HuH-7 (cell line): ENCODE data around the gene CDKN2A.

Experiments
- DNase-seq: peaks from one replicate; pipeline ENCODE4 v3.0.0; 2011; ENCODE audit warnings: low spot score

Gene CDKN2A

GRCh38 chr9:21993893-21994555 is at the start of gene CDKN2A:
Gene CDKN2A, minus strand, starts transcription at chr9:21994392.
- peak; percentile 62 for DNase-seq

- DNase-seq = no peak
These were observed 49.7 kb upstream of the CDKN2A start for GRCh38 chr9:22043928-22044327.

GRCh38 chr9:22041775-22042174 is 47.6 kb upstream of the CDKN2A start:
- DNase-seq = no peak

GRCh38 chr9:22041344-22041743 is 47.2 kb upstream of the CDKN2A start:
- DNase-seq = no peak

GRCh38 chr9:22040760-22041159 is 46.6 kb upstream of the CDKN2A start:
- no peak for DNase-seq

GRCh38 chr9:22039258-22039657 is 45.1 kb upstream of the CDKN2A start:
- no peak for DNase-seq

GRCh38 chr9:22037954-22038690 is 43.9 kb upstream of the CDKN2A start:
- DNase-seq = no peak

- no peak for DNase-seq
These were observed 42.9 kb upstream of the CDKN2A start for GRCh38 chr9:22036866-22037626.

- no peak for DNase-seq
These were observed 41.4 kb upstream of the CDKN2A start for GRCh38 chr9:22035591-22036011.

GRCh38 chr9:22033012-22033630 is 38.9 kb upstream of the CDKN2A start:
- no peak for DNase-seq

- no peak for DNase-seq
These were observed 37.6 kb upstream of the CDKN2A start for GRCh38 chr9:22031655-22032411.

GRCh38 chr9:22030101-22030598 is 36.0 kb upstream of the CDKN2A start:
- no peak for DNase-seq

GRCh38 chr9:22029231-22029630 is 35.0 kb upstream of the CDKN2A start:
- DNase-seq = no peak

- DNase-seq = no peak
These were observed 34.2 kb upstream of the CDKN2A start for GRCh38 chr9:22028394-22028793.

GRCh38 chr9:22026696-22027095 is 32.5 kb upstream of the CDKN2A start:
- no peak for DNase-seq

- no peak for DNase-seq
These were observed 28.2 kb upstream of the CDKN2A start for GRCh38 chr9:22022396-22022795.

- no peak for DNase-seq
These were observed 16.9 kb upstream of the CDKN2A start for GRCh38 chr9:22010866-22011625.

GRCh38 chr9:22009506-22009867 is 15.3 kb upstream of the CDKN2A start:
- no peak for DNase-seq

- peak; percentile 83 for DNase-seq
These were observed 14.7 kb upstream of the CDKN2A start, which contains the start of gene CDKN2B for GRCh38 chr9:22008717-22009505. Gene CDKN2B, minus strand, starts transcription at chr9:22009305. Its CDS starts 352 bp downstream, at chr9:22008953.

- no peak for DNase-seq
These were observed 14.2 kb upstream of the CDKN2A start for GRCh38 chr9:22008384-22008716.
